NCI-H187 (cell line): ENCODE results near the gene PRIM2.
"Not testable (repeated sequence)": the region's sequence is repeated elsewhere in the genome, so short reads cannot be mapped to it uniquely, and the experiment has no call there.

ENCODE experiments used
- DNase-seq, 2 experiments: peaks; one replicate each; lab custom pipeline; 2025; lab: John Stamatoyannopoulos, UW

PRIM2 gene

DNA sequence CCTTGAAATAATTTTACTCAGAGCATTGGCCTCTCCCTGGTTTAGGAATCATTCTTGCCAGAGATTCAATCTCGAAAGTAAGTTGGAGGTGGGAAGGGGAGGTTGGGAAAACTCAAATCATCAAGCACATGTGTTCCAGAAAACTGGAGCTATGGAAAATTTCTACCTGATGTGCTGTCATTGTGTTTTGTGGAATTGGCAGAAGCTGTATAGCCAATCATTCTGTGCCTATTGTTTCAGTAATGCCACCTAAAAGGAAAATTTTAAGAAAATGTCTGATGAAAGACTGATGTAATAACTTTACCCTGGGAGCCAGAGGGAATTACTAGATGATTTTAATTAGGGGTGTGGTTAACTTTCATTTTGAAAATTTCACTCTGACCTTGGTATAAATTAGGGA is 187.8 kb downstream of the PRIM2 start:
- not testable (repeated sequence) for DNase-seq

DNA sequence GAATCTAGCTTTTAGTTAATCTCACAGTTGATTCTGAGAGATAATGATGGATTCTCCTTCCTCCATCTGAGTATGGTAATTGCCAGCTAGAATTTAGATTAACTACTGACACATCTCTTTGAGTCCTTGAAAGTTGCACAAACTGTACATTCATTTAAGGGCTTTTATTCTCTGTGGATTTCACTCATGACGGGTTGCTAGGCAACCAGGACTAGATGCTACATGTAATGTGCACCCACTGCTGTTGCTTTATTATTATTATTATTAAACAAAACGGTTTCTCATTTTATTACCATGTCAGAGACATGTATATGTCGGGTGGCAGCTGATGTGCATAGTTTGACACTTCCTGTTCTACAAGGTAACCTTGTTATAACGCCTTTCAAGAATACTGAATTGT is 193.0 kb downstream of the PRIM2 start:
- DNase-seq: not testable (repeated sequence)

DNA sequence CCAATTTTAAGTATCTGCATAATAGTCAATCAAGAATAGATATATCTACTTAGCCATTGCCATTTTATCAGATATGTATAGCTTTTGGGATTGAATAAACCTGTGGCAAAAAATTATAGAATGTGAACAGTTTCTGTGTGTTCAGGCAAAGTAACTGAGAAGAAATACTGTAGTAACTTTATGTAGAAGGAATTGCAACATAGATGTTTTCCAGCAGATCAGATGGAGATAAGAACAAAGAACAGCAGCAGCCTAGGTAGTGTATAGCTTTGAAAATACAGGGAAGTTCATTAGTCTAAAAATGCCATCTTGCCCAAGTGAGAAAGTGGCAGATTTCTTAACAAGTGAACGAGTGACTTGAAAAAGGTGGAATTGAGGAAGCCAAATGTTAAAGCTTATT is 197.7 kb downstream of the PRIM2 start:
- DNase-seq: not testable (repeated sequence)

DNA sequence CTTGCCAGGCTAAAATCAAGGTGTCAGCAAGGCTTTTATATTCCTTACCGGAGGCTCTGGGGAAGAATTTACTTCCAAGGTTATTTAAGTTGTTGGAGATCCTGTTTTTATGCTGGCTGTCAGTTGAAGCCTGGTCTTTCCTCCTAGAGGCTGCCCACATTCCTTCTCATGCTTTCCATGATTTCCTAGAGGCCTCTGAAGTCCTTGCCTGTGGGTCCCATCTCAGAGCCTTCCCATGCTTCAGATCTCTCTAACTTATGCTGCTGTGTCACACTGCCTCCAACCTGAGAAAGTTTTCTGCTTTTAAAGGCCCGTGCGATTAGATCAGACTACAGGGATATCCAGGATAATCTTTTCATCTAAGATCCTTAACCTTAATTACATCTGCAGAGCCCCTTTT is 198.4 kb downstream of the PRIM2 start:
- not testable (repeated sequence) for DNase-seq

DNA sequence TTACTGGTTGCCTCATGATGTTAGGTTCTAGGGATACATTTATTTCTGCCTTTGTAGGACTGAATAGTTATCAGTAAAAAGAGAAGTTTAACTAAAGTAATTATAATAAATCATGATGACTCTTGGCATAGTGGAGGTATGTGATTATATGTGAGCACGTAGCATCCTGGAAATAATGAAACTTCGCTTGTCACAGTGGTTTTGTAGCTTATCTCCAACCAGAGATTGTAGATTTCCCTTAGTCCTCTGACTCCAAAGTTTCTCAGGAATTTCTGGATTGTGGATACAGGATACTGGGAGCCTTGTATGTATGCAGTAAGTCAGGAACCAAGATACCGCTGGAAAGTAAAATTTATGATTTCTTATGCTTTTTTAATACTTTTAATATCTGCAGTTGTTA is 199.3 kb downstream of the PRIM2 start:
- DNase-seq: not testable (repeated sequence)

DNA sequence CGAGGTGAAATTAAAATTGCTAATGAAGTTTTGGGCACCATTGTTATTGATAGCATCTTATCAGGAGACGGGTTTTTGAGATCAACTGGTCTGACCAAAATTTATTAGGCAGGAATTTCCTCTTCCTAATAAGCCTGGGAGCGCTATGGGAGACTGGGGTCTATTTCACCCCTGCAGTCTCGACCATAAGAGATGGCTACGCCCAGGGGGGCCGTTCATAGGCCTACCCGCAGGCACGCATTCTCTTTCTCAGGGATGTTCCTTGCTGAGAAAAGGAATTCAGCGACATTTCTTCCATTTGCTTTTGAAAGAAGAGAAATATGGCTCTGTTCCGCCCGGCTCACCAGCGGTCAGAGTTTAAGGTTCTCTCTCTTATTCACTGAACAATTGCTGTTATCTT is 201.8 kb downstream of the PRIM2 start:
- not testable (repeated sequence) for DNase-seq

DNA sequence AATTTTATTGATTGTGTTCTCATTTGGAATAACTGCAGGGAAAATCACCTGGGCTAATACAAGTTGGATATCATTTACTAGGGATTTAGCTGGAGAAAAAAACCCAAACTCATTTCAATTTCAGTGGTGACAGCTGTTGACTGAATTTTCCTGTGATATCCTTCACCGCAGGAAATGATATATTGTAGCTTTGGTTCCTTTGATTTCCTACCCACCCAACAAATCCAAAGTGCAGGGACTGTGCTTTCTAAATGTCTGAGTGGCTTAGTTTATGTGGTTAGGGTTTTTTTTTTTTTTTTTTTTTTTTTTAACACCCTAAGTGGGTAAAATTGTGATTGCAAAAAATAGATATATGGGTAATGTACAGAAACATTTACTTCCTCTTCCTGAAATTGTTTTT is 203.7 kb downstream of the PRIM2 start:
- not testable (repeated sequence) for DNase-seq

DNA sequence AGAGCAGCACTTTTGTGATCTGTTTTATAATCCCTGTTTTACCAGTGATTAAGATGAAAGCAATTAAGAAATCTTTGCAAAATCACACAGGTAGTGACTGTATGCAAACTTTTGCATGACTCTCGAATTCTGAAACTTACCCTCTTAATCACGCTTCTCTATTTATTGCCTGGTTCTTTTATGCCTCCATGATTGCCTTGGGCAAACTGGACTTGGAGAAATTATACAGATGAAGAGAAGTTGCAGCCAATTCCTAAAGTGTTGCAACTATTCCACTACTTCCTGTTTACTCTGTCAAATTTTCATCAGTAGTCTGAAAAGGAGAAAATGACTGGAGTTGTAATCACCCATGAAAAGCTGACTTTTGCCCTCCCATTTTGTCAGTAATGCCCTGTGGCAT is 205.8 kb downstream of the PRIM2 start:
- DNase-seq: not testable (repeated sequence)

DNA sequence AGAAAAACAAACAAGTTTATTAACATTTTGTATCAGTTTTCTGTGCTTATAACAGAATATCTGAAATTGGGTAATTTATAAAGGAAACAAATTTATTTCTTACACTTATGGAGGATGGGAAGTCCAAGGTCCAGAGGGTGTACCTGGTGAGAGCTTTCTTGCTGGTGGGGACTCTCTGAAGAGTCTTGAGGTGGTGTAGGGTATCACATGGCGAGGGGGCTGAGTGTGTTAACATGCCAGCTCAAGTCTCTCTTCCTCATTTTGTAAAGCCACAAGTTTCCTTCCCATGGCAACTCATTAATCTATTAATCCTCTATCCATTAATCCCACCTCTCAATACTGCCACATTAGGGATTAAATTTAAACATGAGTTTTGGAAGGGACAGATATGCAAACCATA is 212.3 kb downstream of the PRIM2 start:
- not testable (repeated sequence) for DNase-seq

DNA sequence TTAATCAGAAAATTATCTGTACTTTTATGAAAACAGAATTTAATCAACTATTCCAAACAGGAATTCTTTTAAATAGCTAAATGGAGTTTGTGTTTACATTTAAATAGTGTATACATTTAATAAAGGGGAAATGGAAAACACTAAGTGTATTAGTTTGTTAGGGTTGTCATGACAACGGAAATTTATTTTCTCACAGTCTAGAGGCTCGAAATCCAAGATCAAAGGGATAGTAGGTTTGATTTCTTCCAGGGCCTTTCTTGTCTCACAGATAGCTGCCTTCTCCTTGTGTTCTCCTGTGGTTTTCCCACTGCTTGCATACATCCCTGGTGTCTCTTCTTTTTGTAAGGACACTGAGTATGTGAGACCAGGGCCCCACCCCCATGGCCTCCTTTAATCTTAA is 215.2 kb downstream of the PRIM2 start:
- not testable (repeated sequence) for DNase-seq

DNA sequence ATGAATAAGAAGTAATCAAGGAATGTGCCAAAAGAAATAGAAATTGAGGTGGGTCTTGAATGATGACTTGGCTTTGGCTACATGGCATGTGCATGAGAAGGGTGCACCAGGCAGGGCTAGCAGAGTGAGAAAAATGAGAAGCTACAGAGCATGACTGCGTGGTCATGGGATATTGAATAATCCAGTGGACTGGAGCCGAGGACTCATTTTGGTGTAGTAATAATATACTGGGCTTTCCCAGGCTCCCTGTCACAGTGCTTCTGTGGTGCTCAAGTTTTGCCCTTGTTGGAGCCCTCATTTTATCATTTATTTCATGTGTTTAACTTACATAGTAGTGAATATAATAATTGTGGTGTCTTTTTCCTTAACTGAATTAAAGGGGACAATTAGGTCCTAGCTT is 217.7 kb downstream of the PRIM2 start:
- not testable (repeated sequence) for DNase-seq

DNA sequence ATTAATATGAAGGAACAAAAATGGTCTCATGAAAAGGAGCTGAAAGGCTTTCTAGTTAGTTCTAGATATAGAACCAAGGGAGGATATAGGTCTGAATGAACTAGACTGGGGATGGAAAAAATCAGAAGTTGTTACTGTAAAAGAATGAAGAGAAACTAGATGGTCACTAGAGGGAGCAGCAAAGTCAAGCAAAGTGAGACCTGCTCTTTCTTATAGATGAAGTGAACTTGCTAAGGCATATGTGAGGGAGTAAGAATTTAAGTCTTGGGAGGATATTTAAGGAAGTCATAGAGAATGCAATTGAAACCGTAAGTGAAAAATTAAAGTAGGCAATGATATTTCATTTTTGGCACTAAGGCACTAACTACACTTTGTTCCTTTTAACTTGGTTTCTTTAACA is 218.6 kb downstream of the PRIM2 start:
- DNase-seq: not testable (repeated sequence)

DNA sequence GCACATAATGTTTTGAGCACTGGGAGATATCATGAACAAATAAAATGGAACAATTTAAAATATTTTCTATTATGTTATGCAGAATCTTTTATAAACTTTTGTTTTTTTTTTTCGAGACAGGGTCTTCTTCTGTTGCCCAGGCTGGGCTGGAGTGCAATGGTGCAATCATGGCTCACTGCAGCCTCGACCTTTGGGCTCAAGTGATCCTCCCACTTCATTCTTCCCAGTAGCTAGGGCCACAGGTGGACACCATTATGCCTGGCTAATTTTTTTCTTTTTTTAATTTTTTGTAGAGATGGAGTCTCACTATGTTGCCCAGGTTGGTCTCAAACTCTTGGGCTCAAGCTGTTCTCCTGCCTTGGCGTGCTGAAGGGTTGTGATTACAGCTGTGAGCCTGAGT is 220.5 kb downstream of the PRIM2 start:
- not testable (repeated sequence) for DNase-seq

DNA sequence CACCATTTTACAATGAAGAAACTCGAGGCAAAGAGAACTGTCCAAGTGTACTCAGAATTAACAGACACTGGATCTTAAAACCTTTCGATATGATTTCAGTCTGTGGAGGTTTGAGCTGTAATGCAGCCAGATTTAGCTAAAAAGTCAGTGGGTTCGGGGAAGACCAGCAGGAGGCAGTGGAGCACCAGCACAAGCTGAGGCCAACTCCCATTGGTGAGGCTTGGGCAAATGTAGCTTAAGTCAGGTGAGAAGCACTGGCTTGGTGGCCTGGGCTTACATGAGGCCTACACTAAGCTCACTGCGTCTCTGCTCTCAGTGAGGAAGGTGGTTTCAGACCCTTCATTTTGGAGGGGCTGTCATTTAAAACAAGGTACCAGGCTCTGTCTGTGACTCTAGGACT is 234.5 kb downstream of the PRIM2 start:
- not testable (repeated sequence) for DNase-seq

DNA sequence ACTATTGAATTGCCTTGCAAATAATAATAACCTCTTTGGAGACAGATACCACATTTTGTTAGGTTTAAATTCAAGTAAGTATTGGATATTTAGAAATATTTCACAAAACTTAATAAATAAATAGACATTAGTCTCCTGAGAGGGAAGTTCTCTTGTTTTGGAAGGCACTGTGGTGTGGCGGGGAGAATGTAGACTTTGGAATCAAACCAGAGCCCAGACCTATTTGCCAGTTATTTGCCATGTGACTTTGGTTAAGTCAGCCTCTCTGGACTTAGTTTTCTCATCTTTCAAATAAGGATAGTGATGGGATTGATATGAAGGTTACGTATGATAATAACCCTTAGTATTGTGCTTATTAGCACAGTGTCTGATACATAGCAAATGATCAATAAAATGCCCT is 240.4 kb downstream of the PRIM2 start:
- DNase-seq: not testable (repeated sequence)

DNA sequence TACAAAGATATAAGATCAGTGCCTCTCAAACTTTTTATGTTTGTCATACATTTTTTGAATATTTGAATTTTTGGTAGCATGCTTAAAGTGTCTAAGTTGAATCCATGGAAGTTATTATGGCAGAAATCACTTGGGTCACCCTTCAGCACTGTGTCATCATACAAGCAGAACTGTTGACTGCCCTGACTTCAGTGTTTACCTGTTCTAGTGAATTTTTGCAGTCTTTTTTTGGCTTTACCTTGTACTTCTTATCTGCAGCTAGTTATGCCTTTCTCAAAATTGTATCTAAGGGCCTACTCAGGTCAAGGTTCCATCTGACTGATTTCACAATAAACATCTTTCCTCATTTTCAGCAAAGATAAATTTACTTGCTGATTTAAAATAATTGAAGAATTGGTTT is 241.7 kb downstream of the PRIM2 start:
- not testable (repeated sequence) for DNase-seq

DNA sequence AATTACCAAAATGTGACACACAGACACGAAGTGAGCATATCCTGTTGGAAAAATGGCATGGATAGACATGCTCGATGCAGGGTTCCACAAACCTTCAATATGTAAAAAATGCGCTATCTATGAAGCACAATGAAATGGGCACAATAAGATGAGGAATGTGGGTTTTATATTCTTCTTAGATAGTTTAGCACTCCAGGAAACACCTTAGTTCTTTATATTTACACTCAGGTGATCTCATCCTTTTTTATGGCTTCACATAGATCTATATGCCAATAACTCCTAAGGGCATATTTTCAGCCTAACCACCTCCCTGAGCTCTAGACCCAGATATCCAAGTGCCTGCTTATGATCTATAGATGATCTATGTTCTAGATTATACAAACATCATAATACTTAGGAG is 244.8 kb downstream of the PRIM2 start:
- not testable (repeated sequence) for DNase-seq

DNA sequence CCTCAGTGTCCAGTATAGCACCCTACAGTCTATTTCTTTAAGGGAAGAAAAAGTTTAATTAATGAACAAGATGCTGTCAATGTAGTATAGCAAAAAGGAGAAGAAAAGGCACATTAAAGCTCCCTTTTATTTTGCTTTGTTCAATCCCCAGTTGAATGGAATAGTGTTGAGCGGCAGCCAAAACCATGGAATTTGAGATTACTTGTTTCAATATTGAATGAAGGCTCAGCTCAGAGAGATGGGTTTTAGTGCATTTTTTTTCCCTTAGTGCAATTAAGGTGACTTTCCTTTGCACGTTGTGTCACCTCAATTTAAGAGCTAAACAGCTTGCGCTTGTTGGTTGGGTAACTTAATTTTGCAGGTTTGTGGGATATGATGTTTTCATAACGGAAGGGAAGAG is 254.7 kb downstream of the PRIM2 start:
- DNase-seq: not testable (repeated sequence)

DNA sequence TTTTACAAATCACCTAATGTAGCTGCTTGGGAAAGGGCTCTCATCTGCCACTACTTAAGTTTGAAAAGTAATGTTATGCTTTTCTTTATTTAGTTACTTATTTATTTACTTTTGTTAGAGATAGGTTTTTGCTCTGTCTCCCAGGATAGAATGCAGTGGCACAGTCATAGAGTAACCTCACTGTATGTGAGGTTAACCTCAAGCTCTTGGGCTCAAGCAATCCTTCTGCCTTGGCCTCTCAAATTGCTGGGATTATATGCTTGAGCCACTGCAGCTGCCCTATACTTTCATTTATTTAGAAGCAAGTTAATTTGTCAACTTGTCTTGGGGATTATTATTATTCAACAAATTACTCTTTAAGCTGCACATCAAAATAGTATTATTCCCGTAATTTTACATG is 255.4 kb downstream of the PRIM2 start:
- not testable (repeated sequence) for DNase-seq

DNA sequence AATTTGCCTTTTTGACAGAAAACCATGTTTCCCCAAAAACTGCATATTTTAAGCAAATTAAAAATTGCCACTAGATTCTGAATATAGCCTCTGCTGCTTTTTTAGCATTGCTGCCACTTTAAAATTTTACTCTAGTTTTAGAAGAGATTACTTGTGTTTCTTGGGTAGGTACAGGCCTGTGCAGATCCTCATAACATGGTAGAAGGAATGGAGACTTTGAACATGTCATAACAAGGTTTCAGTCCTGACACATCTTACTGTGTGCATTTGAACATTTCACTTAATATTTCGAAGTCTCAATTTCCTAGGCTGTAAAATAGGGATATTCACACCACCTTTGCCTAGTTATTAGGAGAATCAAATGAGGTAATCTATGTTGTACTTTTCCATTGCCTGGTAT is 259.6 kb downstream of the PRIM2 start:
- DNase-seq: not testable (repeated sequence)

DNA sequence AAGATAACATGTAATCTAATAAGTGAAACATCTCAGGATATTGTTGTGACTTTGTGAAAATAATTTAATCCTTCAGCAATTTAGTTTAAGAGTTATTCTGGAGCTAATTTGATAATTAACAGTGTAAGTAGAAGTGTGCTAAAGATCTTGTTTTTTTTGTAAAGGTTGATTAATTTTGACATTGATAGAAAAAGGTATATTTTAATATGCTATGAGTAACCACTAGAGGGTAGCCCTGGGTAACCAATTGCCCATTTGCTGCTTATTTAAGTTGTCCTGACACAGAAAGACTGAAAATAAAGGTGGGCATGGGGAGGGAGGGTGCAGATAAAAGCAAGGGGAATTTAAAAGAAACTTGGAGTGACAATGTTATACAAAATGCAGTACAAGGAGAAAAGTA is 262.1 kb downstream of the PRIM2 start:
- not testable (repeated sequence) for DNase-seq

DNA sequence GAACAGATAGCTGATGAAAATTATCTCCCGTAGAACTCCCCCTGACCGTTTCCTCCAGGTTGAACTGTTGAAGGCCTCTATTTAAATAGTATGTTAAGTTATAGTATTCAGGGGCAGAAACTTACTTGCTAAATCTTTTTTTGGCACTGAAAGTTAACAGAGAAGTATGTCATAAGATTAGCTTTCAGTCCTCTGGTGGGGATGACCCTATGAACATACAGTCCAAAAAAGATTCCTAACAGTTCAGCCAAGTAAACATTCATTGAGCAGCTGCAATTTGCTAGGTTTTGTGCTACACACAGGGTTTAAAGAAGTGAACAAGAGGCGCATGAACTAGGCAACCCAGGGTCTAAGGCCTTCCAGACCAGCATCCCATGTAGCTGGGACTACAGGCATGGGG is 264.2 kb downstream of the PRIM2 start:
- not testable (repeated sequence) for DNase-seq

DNA sequence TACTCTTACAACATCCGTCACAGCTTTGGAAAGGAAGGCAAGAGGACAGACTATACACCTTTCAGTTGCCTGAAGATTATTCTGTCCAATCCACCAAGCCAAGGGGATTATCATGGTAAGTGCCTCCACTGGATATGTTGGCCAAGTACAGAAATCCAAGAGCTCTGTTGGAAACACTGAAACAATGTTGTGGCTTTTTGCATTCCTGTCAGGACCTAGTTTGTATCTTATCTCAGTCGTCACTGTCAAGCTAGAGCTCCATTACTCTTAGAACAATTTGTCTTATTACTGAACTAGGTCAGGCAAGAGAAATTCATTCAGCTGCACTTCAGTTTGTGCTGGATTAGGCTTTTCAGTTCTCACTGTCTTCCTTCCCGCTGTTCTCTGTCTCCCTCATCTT is 283.7 kb downstream of the PRIM2 start:
- not testable (repeated sequence) for DNase-seq

DNA sequence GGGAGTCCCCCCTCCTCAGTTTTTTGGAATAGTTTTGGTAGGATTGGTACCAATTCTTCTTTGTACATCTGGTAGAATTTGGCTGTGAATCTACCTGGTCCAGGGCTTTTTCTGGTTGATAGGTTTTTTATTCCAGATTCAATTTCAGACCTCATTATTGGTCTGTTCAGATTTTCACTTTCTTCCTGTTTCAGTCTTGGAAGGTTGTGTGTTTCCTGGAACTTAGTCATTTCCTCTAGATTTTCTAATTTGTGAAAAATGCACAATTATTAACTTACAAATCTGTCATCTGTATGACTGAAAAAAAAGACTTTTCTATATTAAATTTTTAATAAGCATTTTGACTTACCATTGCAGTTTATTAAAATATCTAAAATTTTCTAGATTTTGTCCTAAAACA is 287.9 kb downstream of the PRIM2 start:
- DNase-seq: not testable (repeated sequence)

DNA sequence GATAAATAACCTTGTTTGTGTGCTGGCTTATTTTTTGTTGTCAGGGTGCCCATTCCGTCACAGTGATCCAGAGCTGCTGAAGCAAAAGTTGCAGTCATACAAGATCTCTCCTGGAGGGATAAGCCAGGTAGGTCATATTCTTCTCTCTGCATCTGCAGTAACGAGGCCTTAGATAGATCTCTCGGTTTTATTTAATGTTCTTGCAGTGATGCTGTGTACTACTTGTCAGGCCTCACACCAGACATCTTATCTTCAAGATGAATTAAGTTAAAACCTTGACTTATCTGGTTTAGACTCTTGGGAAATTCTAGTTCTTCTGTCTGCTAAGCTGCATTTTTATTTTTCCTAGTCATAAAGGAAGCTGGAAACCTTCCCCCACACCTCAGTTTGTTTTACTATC is 288.9 kb downstream of the PRIM2 start:
- not testable (repeated sequence) for DNase-seq
